Activated B cell treated with CpG ODN at 0.5 μM for 24 hours (primary cell): Measurements from ENCODE around the gene AKT1. TPM values are rescaled to one million over a fixed set of nuclear protein-coding genes. Genes with fewer than 3 reads are reported as not detected.

ENCODE experiments used
- ATAC-seq: fragments of 200-7000 bp; cut with Tn5 transposase; one replicate; pipeline ENCODE4 v1.10.0; 2021; ENCODE audit warnings: low read depth, mild to moderate bottlenecking, moderate library complexity
- CTCF ChIA-PET: fragments of 350-600 bp; sonication (Branson Sonifier 250); formaldehyde crosslinking; loops from one replicate; lab custom pipeline; 2021; ENCODE audit warnings: antibody characterized with exemption; lab: Charles Lee
- POLR2A ChIA-PET: fragments of 350-600 bp; sonication (Branson Sonifier 250); formaldehyde crosslinking; loops from one replicate; lab custom pipeline; 2021; ENCODE audit warnings: antibody characterized with exemption; lab: Charles Lee
- DNase-seq: peaks from one replicate; pipeline ENCODE4 v3.0.0; 2022
- H3K27ac Mint-ChIP-seq: one replicate; pipeline ENCODE4 v1.8.0; 2020; ENCODE audit warnings: mixed read lengths
- H3K27me3 Mint-ChIP-seq: one replicate; pipeline ENCODE4 v1.8.0; 2021; ENCODE audit warnings: mixed read lengths
- H3K36me3 Mint-ChIP-seq: one replicate; pipeline ENCODE4 v1.8.0; 2021; ENCODE audit warnings: low read depth, mixed read lengths
- H3K4me1 Mint-ChIP-seq: one replicate; pipeline ENCODE4 v1.8.0; 2021; ENCODE audit warnings: mixed read lengths
- H3K4me3 Mint-ChIP-seq: one replicate; pipeline ENCODE4 v1.8.0; 2020; ENCODE audit warnings: mild to moderate bottlenecking, mixed read lengths
- H3K9me3 Mint-ChIP-seq: one replicate; pipeline ENCODE4 v1.8.0; 2020; ENCODE audit warnings: mixed read lengths
- CTCF ChIP-seq: fragments of 200-600 bp; IDR thresholded peaks from one replicate; pipeline ENCODE4 v1.8.0; 2022; ENCODE audit warnings: antibody characterized with exemption, mild to moderate bottlenecking
- intact Hi-C: fragments of 100-400 bp; cut with micrococcal nuclease; formaldehyde crosslinking; loops from one replicate; pipeline ENCODE4 v1.15.1; 2024
- total RNA-seq: library from RNA; stranded (reverse); gene quantifications from 2 replicates; pipeline ENCODE4 v1.2.3, GENCODE V29; 2022

AKT1 gene
- total RNA-seq, 1 donor from 2014 or later: 80.8 TPM

GRCh38 chr14:104782086-104782807 is 13.3 kb downstream of the AKT1 start:
- intact Hi-C loops: no loop called here
- ChIA-PET POLR2A (no interaction called here), CTCF (no interaction called here)
- H3K4me3 Mint-ChIP-seq: no peak overlapping the region
- ATAC-seq (no peak), DNase-seq (no peak)
- H3K27me3 Mint-ChIP-seq: no peaks in the 10 kb centered on the region
- H3K36me3 Mint-ChIP-seq: peaks cover 2% of the 10 kb centered on the region
- H3K4me1 Mint-ChIP-seq: no peaks in the 10 kb centered on the region
- H3K27ac Mint-ChIP-seq: no peak overlapping the region
- no peaks in the 10 kb centered on the region for H3K9me3 Mint-ChIP-seq
- no peak for TF ChIP-seq CTCF

DNA sequence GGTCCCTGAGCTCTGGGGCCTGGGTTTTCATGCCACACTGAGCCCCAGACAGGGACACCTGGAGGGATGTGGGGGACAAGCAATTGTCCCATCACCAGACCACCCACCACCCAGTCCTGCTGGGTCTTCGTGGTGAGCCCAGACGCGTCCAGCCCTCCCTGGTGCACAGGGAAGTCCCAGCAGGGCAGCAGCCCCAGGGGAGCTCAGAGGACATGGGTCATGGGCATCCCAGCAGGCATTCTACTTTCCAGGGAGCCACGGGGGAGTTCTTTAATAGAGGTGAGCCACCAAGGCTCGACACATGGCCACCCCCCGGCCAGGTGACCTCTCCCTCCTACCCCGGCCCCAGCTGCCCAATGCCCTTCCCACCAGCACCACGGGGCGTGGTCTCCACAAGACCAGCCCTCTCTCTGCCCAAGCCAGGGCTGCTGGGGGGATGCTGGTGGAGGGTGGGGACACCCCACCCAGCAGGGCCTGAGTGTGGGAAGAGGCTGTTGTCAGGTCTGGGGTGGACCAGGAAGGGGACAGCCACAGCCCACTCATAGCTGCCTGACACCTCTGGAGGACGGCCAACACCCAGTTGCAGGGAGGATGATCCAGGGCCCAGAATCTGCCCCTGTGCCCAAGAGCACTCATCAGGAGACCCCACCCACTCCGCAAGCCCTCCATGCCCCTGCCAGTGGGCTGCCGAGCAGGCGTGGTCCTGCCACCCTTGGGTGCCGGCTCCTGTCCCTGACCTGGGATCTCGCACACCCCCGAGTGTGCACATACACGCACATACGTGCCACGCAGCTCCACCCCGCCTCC is 14.1 kb downstream of the AKT1 start:
- intact Hi-C loops: no loop called here
- no peak overlapping the region for H3K27ac Mint-ChIP-seq
- DNase-seq (no peak), ATAC-seq (no peak)
- no peaks in the 10 kb centered on the region for H3K4me1 Mint-ChIP-seq
- ChIA-PET CTCF (no interaction called here), POLR2A (no interaction called here)
- H3K9me3 Mint-ChIP-seq: no peaks in the 10 kb centered on the region
- no peak overlapping the region for H3K4me3 Mint-ChIP-seq
- H3K36me3 Mint-ChIP-seq: peaks cover 4% of the 10 kb centered on the region
- no peaks in the 10 kb centered on the region for H3K27me3 Mint-ChIP-seq
- TF ChIP-seq CTCF: no peak

DNA sequence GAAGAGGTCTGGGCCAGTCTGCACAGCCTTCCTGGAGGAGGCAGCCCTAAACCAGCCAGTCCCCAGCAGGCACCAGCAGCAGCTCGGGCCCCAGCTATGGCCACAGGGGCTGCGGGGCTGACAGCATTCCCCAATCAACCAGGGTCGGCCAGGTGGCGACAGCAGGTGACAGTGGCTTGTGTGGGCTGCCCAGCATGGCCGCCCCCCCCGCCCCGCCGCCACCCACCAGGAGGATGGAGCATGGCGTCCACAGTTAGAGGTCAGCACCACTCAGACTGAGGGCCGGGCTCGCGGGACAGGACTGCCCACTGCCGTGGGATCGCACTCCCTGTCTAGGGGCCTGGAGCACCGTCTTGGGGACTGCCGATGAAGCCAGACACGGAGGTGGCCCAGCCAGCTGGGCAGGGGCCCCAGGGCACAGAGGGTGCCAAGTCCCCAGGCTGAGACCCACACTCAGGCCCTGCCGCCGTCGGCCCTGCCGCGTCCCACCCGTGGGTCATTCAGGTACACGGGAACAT is 15.0 kb downstream of the AKT1 start:
- H3K27me3 Mint-ChIP-seq: no peaks in the 10 kb centered on the region

DNA sequence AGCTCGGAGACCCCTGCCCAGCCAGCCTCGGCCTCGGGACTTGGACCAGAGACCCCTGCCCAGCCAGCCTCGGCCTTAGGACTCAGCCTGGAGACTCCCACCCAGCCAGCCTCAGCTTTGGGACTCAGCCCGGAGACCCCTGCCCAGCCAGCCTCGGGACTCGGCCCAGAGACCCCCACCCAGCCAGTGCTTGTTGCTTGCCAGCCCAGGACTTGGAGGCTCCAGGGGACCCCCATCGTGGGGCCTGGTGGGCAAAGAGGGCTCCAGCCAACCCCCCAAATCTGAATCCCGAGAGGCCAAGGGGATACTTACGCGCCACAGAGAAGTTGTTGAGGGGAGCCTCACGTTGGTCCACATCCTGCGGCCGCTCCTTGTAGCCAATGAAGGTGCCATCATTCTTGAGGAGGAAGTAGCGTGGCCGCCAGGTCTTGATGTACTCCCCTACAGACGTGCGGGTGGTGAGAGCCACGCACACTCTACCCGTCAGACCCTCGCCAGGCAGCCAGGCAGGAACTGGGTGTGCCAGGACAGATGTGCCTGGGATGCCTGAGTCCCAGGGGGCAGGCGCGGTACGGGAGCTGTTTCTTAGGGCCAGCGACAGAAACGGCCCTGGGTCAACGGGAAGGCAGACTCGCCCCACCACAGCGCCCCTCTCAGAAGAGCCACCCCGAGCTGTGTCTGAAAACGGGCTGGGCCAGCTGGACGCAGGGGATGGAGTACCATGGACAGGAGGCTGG is 15.6 kb downstream of the AKT1 start:
- TF ChIP-seq CTCF: no peak
- CTCF ChIA-PET: no interaction called here
- intact Hi-C loops: no loop called here
- POLR2A ChIA-PET: no interaction called here
- no peaks in the 10 kb centered on the region for H3K9me3 Mint-ChIP-seq
- H3K36me3 Mint-ChIP-seq: peaks cover 6% of the 10 kb centered on the region
- no peak for DNase-seq
- ATAC-seq: no peak
- no peak overlapping the region for H3K4me3 Mint-ChIP-seq
- no peaks in the 10 kb centered on the region for H3K27me3 Mint-ChIP-seq
- H3K4me1 Mint-ChIP-seq: no peaks in the 10 kb centered on the region
- H3K27ac Mint-ChIP-seq: no peak overlapping the region

More for the DNA sequence above, 15.0 kb downstream of the AKT1 start:
- Mint-ChIP-seq H3K4me1 (no peaks in the 10 kb centered on the region), H3K36me3 (peaks cover 6% of the 10 kb centered on the region), H3K9me3 (no peaks in the 10 kb centered on the region), H3K27ac (no peak overlapping the region), H3K4me3 (no peak overlapping the region)
- no peak for DNase-seq
- ChIA-PET POLR2A (no interaction called here), CTCF (no interaction called here)
- TF ChIP-seq CTCF: no peak
- no peak for ATAC-seq
- intact Hi-C loops: no loop called here
